NCI-H2107 treated with DMSO at 0.1 percent for 48 hours (cell line): Measurements from ENCODE around the gene C1orf122.
"Not testable (repeated sequence)": the region's sequence is repeated elsewhere in the genome, so short reads cannot be mapped to it uniquely, and the experiment has no call there.

Source experiments
- DNase-seq: peaks from one replicate; lab custom pipeline; 2025; ENCODE audit not compliant: unreplicated experiment; lab: John Stamatoyannopoulos, UW

C1orf122 gene

DNA sequence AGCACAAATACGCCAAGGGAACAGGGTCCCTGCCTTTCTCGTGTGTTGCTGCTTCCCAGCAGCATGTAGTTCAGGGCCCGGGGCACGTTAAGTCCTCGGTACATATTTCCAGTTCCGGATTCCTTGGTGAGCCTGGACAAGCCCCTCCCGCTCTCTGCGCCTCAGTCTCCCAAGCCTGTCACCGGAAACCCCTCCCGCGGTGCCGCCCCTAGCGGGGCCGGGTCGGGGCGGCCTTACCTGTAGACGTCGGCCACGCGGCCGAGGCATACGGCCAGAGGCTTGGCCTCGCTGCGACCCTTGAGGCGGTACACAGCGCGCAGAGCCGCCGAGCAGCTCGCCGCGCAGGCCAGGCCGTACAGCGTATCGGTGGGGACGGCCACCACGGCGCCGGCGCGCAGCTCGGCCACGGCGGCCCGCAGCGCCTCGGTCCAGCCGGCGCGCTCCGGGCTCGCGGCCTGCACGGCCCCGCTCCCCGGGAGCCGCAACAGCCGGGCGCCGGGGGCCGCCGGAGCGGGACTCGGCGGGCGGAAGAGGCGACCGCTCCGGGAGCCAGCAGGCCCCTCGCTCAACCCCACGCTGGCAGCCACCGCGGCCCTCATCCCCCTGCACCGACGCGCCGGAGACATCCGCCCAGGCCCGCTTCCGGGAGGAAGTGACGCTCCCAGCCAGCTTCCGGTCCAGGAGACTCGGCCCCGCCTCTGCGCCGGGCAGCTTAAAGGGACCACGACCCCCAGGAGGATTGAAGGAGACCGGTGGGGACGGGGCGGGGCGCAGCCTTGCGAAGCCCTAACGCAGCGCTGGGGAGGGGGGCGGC is at the start of gene C1orf122, which contains the start of gene YRDC:
C1orf122 (plus strand) TSS at position 236 of the 814 bp plus-strand sequence. CDS start 615 bp downstream, outside the sequence.
YRDC (minus strand) TSS at position 654 of the 814 bp plus-strand sequence; CDS start at position 626, 28 bp downstream.
- peak; percentile 52 for DNase-seq

DNA sequence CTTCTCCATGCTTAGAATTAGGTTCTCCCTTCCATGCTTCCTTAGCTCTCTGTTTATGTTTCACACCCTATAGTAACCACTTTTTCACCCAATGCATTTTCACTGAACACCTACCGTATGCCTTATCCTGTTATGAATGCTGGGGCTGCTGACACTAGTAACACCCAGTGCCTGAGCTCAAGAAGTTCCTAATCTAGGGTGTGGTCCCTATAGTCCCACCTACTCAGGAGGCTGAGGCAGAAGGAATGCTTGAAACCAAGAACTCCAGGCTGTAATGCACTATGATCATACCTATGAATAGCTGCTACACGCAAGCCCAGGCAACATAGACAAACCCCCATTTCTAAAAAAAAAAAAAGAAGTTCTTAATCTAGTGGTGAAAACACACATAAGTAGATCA is 48.1 kb upstream of the C1orf122 start:
- DNase-seq, result no peak

DNA sequence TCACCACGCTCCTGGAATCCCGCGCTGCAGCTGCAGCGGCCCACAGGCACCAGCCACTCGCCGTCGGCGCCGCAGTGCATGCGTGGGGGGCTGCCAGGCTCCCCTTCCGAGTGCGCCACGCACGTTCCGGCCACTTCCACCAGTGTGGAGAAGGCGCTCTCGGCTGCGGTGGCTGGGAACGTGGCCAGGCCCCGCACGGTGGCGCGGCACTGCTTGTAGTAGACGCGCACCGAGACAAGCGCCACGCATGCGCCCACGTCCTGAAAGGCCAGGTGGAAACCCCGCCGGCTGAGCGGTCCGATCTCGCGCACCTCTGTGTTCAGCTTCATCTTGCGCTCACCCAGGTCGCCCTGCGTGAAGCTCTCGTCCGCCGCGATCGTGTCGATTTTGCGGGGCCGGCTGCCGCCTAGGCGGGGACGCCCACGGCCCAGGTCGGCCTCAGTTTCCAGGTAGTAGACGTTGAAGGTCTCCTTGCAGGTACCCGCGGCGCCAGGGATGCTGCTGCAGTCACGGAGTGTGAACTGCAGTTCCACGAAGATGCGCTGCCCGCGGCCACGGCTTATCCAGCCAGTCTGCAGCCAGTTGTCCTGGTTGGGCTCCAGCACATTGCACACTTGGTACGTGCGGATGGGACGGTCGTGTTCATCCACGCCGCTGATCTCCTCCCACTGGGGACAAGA is 46.0 kb upstream of the C1orf122 start:
- no peak for DNase-seq

DNA sequence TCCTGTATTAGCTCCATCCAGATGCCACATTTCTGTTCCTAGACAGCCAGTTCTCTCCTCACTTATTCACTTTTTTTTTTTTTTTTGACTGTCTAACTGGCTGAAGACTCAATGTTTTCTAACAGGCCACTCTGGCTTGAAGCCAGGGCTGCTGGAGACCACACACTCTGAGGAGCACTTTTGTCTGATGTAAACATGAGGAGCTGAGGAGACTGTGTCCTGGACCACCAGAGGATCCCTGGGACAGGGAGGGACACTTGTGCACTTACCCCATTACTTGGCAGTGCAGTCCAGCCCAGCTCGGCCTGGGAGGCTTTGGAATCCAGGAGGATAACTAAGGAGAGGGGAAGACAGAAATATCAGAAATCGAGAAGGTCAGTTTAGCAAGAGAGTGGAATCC is 45.1 kb upstream of the C1orf122 start:
- DNase-seq, result no peak

DNA sequence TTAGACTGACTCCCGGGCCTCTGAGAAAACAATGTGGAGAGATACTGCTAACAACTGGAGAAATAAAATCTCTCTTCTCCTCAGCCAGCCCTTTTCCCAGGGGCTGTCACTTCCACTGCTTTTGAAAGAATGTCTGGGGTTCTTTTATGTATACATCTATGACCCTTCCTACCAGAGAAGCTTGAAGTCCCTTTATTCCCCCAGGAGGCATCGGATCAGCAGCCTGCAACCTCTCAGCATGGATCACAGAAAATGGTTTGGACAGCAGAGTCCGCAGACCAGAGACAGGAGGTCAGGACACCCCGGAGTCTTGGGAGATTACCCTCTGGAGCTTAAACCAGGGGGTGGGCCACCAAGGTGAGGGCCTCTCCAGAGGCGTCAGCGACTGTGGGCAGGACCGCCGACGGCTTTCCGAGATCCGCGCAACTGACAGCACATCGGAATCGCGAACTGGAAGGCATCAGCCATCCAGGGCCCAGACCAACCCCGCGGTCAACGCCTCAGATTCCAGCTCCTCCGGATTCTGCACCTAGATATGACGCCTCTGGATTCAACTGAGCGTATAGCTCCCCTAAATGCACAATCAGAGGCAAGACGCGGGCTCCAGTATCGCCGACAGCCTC is 43.7 kb upstream of the C1orf122 start:
- no peak for DNase-seq

DNA sequence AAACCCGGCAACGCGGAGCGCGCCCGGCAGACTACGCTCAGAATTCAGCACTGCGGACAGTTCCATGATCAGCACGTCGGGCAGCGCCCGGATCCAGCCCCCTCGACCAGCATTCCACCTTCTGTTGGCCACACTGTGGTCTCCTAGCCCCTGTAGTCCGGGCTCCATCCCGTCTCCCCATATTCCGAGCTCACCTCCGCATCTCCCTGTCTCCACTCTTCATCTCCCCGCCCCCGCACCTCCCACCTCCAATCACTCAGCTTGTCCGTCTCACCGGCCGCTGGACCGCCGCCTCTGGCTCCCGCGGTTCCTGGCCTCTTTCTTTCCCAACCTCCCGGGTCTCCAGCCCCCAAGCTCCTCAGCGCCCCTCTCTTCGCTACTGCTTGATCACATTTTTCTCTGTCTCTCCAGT is 43.2 kb upstream of the C1orf122 start:
- DNase-seq, result no peak

DNA sequence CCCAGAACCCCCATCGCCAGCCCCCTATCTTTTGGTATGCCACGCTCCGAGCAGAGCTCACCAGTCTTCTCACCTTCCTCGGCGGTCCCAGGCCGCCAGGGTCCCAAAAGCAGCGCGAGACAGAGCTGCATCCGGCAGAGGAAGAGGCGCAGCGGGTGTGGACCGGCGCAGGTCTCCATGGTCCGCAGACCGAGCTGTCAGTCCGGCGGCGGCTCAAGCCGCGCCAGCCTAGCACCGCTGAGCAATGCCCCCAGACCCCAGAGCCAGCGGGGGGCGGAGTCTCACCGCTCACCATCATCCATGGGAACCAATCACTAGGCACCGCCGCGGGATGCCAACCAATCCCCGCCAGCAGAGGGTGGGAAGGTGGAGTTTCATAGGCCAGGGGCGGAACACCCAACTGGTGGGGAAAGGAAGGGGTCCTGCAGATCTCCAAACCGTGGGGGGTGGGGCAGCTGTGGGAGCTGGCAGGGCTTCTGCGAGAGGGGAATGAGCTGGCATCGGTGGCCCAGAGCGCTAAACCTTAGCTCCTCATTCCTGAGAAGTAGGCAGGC is 42.6 kb upstream of the C1orf122 start, which contains the start of gene EPHA10:
EPHA10 (minus strand) TSS at position 233 of the 554 bp plus-strand sequence; CDS start at position 179, 54 bp downstream.
- no peak for DNase-seq

DNA sequence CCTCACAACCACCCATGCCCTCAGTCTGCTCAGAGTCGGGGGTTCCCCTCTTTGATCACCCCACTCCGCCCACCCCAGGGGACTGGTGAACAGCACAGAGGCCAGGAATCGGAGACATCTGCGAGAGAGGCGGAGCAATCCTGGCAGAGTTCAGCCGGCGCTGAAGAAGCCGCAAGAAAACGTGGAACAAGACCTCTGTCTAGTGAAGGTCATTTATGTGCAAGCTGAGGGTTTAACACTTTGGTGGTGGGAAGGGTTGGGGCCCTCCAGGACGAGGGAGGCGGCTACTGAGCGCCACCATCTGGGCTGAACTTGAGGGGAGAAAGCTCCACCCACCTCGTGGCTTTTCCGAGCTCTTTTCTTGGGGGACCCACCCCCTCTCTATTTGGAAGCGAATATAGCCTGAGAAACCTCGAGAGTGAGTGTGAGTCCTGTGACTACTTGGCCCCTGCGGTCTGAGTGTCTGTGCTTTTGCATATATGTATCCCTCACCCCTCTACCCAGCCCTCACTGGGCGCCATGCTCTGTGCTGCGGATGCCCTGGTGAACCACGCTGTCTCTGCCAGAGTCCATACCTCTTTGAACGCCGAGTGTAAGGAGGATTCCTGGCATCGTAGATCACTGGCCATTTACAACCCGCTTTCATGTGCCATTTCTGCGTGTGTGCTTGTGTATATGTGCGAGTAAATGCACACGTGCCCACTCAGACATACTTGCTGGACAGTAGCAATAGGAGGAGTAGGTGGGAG is 41.5 kb upstream of the C1orf122 start:
- no peak for DNase-seq

DNA sequence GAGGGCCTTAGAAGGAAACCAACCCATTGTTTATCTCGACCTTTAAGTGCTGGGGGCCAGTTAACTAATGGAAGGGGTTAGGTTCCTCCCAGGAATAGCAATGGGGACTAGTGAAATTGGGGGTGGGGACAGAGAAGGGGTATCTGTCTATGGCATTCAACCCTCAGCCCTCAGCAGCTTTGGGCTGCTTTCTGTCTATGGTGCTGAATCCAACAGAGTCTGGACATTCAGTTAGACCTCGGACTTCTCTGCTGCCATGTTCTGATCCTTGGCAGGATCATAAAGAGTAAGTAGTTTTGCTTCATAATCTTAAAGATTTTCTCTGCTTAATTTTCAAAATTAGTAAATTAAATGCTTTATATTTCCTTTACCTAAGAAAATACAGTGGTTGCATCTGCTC is 40.1 kb upstream of the C1orf122 start:
- DNase-seq, result no peak

DNA sequence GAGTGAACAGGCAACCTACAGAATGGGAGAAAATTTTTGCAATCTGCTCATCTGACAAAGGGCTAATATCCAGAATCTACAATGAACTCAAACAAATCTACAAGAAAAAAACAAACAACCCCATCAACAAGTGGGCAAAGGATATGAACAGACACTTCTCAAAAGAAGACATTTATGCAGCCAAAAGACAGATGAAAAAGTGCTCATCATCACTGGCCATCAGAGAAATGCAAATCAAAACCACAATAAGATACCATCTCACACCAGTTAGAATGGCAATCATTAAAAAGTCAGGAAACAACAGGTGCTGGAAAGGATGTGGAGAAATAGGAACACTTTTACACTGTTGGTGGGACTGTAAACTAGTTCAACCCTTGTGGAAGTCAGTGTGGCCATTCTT is 36.1 kb upstream of the C1orf122 start:
- not testable (repeated sequence) for DNase-seq

DNA sequence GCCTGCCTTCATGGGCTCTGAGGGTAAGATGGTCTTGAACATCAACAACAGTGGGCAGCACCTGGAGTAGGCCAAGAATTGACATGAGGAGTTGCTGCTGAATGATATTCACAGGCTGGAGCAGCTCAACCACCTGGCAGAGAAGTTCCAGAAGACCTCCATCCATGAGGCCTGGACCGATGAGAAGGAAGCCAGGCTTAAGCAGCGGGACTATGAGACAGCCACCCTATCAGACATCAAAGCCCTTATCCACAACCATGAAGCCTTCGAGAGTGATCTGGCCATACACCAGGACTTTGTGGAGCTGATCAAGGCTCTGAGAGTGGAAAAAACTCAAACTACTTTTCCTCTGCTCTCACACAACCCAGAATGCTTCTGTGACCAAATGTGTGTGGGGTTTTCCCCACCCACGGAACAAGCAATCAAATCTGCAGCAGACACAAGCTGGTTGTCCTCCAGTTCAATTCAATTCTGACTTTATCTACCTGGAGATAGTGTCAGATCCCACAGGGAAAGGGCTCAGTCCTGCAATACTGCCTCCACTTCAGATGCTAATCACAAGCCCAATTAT is 30.6 kb upstream of the C1orf122 start:
- no peak for DNase-seq

DNA sequence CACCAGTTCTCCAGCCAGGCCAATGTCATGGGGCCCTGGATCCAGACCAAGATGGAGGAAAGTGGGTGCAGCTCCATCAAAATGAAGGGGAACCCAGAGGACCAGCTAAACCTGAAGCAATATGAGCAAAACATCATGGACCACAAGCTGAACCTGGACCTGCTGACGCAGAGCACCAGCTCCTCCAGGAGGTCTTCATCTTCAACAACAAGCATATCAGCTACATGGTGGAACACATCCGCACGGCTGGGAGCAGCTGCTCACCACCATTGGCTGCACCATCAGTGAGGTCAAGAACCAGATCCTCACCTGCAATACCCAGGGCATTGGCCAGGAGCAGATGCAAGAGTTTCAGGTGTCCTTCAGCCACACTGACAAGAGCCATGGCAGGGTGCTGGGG is 28.9 kb upstream of the C1orf122 start:
- no peak for DNase-seq

DNA sequence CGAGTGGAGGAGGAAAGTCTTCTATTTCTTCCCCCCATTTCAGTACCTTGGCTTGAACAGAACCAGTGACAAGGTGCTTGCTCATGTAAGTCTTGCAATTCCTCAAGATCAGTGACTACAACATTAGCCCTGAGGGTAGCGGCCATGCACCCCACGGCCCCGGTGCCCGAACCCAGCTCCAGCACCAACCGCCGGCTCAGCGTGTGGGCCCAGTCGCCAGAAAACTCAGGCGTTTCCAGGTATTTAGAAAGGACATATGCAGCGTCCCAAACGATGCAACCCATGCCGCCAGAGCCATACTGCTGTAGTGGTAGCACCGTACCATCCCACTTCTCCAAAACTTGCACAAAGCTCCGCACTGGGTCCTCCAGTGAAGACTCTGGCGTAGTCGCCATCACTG is 25.1 kb upstream of the C1orf122 start:
- no peak for DNase-seq

DNA sequence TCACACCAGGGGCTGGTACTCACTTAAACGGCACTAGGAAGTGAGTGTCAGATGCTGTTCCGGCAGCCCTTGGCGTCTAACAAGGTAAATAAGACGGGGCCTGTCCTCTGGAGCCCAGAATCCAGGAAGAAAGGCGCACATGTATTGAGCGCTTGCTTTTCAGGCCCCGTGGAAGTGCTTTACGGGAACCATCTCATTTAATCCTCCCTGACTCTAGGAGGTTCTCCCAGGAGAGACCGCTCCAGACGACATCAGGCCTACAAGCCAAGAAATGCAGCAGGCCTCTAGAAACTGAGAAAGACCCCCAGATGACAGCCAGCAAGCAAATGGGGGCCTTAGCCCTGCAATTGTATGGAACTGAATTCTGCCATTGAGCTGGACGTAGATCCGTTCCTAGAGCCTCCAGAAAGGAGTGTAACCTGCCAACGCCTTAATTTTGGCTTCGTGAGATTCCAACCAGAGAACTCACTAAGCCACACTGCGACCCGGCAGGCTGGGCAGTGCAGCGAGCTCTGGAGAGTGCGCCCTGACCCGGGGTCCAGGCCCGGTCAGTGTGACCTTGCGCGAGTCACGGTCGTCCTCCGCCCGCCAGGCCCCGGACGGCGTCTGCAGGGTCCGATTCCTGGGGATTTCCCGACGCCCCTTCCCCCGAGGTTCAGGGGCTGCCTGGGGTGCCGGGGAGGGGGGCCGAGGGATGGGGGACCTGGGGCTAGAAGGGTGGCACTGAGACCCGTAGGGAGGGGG is 14.5 kb upstream of the C1orf122 start:
- DNase-seq, result no peak

DNA sequence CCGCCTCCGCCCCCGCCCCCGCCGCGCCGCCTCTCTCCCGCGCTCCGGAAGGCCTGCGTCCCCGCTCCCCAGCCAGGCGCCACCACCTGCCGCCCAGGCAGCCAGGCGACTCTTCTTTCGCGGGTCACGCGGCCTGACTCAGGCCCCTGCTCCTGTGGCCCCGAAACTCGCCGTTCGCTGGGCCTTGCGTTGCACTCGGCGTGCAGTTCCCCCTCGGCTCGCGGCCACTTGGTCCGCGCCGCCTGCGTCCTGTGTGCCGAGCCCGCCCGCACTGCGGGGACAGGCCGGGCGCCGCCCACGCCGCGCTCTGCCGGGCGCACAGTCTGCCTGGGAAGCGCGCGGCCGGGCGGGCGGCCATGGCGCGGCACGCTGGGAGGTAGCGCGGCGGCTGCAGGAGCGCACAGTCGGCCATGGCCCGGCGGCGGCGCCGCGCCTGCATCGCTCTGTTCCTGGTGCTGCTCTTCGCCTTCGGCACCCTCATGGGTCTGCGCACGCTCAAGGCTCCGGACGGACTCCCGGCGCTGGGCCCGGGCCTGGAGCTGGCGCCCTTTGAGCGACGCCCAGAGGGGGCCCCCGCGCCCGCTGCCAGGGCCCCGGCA is 13.7 kb upstream of the C1orf122 start, which contains the start of gene MANEAL:
MANEAL (plus strand) TSS at position 75 of the 599 bp plus-strand sequence; CDS start at position 411, 336 bp downstream.
- no peak for DNase-seq

DNA sequence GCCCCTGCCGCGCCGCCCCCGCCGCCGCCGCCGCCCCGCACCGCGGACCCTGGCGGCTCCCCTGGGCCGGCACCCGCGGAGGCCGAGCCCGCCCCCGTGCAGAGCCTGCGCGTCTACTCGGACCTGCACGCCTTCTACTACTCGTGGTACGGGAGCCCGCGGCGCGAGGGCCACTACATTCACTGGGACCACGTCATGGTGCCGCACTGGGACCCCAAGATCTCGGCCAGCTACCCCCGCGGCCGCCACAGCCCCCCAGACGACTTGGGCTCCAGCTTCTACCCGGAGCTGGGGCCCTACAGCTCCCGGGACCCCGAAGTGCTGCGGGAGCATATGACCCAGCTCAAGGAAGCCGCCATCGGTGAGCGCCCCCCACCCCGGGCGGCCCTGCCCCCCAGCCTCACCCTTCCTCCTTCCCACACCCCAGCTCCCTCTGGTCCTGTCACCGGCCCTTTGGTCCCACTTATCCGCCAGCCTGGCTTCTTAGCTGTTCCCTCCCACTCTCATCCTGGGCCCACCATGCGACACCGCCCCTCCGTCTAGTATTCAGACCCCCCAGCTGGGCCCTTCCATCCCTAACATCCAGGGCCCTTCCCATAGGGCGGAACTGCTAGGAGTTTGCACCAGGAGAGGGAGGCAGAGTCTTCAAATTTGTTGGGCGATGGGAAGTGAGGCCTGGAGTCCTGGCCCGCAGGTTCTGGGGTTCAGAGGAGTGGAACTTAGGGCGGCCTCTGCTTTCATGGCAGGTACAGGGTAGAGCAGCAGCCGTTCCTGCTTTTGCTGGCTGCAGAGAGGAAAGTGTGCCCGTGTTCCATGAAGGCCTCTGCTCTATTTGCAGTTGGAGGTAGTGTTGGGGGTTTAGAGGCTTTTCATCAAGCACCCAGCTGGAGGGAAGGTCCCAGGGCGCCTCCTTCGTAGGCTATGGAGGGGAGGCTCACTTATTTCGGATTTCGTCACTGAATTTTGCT is 12.9 kb upstream of the C1orf122 start:
- no peak for DNase-seq

DNA sequence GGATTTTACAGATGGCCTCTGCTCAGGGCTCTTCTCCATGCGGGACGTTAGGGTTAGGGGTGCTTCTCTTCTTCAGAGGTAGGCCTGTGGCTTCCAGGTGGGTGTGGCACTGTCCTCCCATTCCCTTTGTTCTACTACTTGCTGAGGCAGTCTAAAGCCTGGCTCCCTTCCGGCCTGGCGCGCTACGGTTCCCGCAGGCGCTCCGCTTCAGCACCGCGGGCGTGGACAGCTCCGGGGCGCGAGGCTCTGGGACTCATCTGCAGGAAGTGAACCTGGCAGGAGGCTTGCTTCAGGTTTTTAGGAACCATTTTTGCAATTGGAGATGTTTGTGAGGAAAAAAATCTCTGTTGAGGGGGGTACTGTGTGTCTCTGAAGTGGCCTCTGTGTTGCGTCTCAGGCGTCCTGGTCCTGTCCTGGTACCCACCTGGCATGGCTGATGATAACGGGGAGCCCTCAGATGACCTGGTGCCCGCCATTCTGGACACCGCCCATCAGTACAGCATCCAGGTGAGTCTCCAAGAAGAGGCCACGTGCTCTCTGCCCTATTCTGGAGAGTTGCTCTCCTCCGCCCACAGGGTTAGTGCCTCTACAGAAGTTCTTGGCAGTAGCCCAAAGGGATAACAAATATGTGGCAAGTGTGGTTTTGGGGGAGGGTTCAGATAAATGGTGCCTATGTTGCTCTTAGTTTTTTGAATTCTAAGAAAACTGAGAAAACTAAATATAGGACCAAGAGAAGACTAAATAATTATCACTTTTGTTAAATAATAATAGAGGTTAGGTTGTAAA is 12.1 kb upstream of the C1orf122 start:
- DNase-seq, result peak; percentile 11
